HUES6 (cell line): Measurements from ENCODE around the gene ZNF205.
"Not testable (repeated sequence)": the region's sequence is repeated elsewhere in the genome, so short reads cannot be mapped to it uniquely, and the experiment has no call there.

ENCODE experiments used
- H3K27ac ChIP-seq: 2 replicates; pipeline ENCODE4 v1.7.0; 2013; ENCODE audit warnings: low read depth, mild to moderate bottlenecking, low read length, inconsistent platforms
- H3K27me3 ChIP-seq: 2 replicates; pipeline ENCODE4 v1.6.1; 2013; ENCODE audit warnings: low read length; ENCODE audit not compliant: control insufficient read depth, insufficient read depth
- H3K36me3 ChIP-seq: 2 replicates; pipeline ENCODE4 v1.6.1; 2013; ENCODE audit warnings: low read length; ENCODE audit not compliant: control insufficient read depth, insufficient read depth
- H3K4me1 ChIP-seq: 2 replicates; pipeline ENCODE4 v1.6.1; 2013; ENCODE audit warnings: low read length; ENCODE audit not compliant: control insufficient read depth, insufficient read depth
- H3K4me3 ChIP-seq: 2 replicates; pipeline ENCODE4 v1.5.1; 2013; ENCODE audit warnings: low read depth, low read length
- H3K9ac ChIP-seq: one replicate; pipeline ENCODE4 v1.6.1; 2013; ENCODE audit warnings: mild to moderate bottlenecking, low read length
- H3K9me3 ChIP-seq: 2 replicates; pipeline ENCODE4 v1.6.1; 2013; ENCODE audit warnings: low read depth, low read length; ENCODE audit not compliant: control insufficient read depth, insufficient read depth

The ZNF205 gene

GRCh38 chr16:3166505-3166886 lies 54.1 kb downstream of the ZNF205 start:
- no peaks in the 10 kb centered on the region for H3K9me3 ChIP-seq
- no peak overlapping the region for H3K9ac ChIP-seq
- no peaks in the 10 kb centered on the region for H3K36me3 ChIP-seq
- H3K27me3 ChIP-seq: peaks cover 37% of the 10 kb centered on the region
- H3K4me1 ChIP-seq: peaks cover 12% of the 10 kb centered on the region; the same call in 1 of the 2 replicates
- H3K27ac ChIP-seq: no peak overlapping the region
- H3K4me3 ChIP-seq: no peak overlapping the region

GRCh38 chr16:3168729-3169128 lies 56.3 kb downstream of the ZNF205 start:
- not testable (repeated sequence) for H3K9me3 ChIP-seq, H3K9ac ChIP-seq, H3K27ac ChIP-seq, H3K4me3 ChIP-seq, H3K4me1 ChIP-seq, H3K36me3 ChIP-seq
- H3K27me3 ChIP-seq: peaks cover 46% of the 10 kb centered on the region
